Hypothalamus (tissue), 51 donors: ENCODE results near the gene SCD5.
"Not testable (repeated sequence)": the region's sequence is repeated elsewhere in the genome, so short reads cannot be mapped to it uniquely, and the experiment has no call there.

Source experiments
- DNase-seq, 51 donors: peaks; one replicate each; lab custom pipeline; 2025; lab: John Stamatoyannopoulos, UW

Gene SCD5

DNA sequence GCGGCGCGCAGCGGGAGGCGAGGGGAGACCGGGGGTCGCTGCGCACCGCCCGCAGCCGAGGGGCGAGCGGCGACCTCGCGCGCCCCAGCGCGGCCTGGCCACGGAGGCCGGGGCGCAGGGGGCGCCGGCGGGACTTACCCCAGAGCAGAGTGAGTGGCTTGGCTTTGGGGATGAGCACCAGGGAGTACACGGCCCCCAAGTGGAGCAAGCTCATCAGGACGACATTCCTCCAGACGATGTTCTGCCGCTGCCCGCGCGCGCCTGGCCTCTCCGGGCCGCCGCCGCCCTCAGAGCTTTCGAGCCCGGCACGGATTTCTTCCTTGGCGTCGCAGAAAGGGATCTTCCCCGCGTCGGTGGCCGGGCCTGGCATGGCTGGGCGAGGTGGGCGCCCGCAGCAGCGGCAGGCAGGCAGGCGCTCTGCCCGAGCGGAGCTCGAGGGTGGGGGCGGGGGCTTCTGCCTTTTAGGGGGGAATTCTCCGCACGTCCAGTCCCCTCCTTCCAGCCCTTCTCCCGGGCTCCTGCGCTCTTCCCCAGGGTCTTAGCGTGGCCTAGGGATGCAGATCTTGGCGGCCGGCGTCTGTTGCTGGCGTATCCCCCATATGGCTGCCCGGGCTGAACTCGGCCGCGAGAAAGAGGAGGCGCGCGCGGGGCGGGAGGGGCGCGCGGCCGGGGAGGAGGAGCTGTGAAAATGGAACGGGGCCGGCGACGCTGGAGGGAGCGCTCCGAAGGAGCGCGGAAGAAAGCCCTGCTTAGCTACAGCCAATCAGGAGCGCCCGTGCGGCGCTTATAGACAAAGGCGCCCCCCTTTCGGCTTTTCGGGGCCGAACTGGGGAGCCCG lies at the start of gene SCD5:
SCD5 (minus strand) TSS at position 629 of the 838 bp plus-strand sequence; CDS start at position 370, 259 bp downstream.
- peak; percentile 36 to 90 (median 79) for DNase-seq

DNA sequence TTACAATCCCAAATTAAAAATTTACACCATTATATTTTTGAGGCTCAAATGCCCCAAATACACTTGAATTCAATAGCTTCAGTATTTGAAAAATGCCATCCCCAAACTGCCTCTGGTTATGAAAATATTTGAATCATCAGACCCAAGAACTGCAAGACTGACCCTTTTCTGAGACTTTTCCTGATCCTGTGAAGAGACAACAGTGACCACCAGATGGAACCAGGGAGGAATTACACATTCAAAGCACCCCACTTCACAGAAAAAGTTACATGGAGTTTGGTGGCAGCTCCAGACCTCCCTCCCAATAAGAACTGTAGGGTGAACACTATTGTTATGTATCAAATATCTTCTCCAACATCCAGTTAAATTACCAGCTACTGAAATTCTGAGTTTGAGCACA lies 44.0 kb upstream of the SCD5 start:
- DNase-seq, result no peak

DNA sequence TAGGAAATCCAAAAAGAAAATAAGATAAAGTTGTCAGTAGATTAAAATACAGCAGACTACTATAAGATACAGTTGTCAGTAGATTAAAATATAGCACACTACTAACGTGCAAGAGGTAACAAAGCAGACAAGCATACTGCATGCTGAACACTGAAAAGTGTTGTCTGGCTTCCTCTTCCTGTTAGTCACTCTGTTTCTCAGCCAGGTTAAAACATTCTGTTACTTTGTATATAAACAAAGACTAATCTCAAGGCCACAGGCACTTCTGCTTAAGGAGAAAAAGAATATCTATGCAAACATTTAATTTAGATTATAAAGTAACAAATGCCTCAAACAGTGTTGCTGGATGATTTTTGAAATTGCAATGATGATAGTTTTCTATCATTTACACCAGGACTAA lies 41.0 kb upstream of the SCD5 start:
- no peak for DNase-seq

DNA sequence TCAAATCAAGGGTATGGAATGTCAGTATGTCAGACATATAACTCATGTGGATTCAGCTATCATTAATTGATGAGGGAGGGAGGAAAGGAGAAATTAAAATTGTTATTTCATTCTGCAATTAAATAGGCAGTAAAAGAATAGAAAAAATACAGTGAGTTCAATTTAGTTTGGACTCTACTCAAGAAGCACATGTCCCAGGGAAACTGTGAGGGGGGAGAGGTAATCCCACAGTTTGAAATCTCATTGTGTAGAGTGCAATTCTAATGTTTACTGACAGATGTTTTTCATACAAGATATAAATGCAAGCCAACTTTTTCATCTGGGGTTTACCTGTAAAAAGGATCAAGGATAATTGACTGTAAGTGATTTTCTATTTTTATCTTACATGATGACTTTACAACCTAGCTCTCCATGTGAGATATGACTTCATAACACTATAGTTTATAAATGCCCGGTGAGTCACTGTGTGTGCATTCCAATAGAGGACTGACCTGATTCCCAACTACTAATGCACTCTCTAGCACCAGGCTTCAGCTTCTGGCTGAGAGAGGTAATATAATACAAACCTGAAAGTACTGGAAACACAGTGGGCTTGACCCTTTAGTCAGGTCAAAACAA lies 35.2 kb upstream of the SCD5 start:
- DNase-seq, result no peak

DNA sequence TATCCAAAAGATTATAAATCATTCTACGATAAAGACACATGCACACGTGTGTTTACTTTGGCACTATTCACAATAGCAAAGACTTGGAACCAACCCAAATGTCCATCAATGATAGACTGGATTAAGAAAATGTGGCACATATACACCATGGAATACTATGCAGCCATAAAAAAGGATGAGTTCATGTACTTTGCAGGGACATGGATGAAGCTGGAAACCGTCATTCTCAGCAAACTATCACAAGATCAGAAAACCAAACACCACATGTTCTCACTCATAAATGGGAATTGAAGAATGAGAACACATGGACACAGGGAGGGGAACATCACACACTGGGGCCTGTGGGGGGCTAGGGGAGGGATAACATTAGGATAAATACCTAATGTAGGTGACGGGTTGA lies 34.5 kb upstream of the SCD5 start:
- not testable (repeated sequence) for DNase-seq

DNA sequence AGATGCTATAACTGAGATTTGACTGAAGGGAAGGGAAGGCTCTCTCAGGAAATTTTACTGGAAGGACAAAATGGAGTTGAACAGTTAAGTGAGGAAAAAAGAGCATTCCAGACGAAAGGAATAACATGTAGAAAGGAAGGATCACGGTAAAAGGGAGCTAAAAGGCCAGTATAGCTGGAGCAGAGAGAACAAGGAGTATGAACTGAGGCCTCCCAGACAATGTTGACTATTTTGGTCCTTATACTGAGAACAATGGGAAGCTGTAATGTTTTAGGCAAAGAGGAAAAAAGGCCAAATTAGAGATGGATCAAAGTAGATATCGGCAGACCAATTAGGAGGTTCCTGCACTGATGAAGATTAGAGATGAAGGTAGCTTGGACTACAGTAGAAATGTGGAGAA lies 26.8 kb upstream of the SCD5 start:
- no peak for DNase-seq

DNA sequence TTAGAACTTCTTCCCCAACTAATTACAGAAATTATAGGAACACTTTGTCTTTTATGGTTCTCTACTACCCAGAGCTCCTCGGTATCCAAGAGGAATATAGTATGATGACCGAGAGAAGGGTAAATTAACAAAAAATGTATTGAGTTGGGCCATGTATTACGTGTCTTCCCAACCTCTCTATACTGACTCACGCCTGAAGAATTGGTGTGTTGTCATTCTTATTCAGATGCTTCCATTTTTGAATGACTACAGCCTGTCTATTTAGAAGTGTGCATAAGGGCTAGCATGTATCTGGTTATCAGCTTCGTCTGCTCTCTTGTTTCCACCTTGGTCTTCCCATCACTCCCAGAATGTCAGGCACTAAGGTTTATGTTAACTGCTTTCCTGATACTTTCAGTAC lies 24.5 kb upstream of the SCD5 start:
- DNase-seq, result no peak

DNA sequence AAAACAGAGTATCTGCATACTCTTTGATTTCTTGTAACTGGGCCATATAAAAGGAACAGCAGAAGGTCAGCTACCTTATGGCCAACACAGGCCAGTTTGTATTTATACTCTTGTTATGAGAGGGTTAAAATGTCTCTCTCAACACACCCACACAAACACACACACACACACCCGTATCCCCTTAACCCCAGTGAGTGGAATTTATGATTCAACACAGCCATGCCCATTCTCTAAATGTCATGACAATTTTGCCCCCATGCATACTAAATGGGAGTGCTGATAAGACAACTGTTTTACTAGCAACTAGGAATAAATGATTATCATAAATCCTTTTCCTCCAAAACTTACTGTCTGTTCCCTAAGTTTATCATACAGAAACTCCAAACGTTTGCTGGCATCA lies 22.1 kb upstream of the SCD5 start:
- DNase-seq, result no peak

DNA sequence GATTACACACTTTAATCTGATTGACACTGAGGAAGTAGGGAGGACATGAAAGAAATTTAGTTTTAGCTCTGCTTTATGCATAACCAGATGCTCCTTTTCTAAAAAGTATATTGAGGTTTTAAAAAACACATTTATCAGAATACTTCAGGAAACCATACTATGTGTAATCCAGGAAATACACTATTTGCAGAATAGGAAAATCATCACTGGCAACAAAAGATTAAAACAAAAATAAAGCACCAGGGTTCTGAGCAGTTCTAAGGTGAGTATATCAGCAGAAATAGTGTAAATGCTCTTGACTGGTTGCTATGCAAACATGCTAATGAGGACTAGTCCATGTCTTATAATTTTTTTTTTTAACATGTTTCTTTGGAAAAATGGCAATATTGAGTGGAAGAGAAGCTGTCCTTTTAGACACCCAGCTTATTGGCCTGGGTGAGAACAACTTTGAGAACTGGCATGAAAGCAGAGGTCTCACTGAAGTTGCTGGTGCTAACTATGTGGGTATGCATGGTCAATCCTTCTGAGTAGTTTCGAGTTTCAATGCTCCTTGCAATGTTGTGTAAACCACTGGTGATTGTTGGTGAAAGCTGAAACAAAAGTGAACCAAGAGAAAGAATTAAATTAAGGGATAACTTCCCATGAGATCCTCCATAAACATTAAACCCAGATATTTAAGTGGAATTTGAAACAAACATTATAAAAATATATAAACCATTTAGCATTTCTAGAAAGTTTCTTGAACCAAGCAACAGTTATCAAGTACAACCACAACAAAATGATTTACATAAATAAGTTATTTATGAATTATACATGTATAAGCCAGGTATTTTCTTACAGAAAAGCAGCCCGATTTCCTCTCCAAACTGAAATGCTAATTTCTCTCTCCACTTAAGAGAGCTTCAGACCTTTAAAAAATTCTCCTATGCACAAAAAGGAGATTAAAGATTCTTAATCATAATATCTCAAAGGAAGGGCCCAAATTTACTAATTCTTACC lies 20.4 kb upstream of the SCD5 start:
- no peak for DNase-seq

DNA sequence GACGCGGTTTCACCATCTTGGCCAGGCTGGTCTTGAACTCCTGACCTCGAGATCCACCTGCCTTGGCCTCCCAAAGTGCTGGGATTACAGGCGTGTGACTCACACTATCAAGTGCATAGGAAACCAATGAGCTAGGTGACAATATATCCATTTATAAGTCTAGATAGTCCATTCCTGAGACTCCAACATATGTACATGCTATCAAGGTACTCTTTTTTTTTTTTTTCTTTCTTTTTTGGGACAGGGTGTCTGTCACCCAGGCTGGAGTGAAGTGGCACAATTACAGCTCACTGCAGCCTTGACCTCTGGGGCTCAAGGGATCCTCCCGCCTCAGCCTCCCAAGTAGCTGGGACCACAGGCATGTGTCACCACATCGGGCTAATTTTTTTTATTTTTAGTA lies 18.3 kb upstream of the SCD5 start:
- not testable (repeated sequence) for DNase-seq

DNA sequence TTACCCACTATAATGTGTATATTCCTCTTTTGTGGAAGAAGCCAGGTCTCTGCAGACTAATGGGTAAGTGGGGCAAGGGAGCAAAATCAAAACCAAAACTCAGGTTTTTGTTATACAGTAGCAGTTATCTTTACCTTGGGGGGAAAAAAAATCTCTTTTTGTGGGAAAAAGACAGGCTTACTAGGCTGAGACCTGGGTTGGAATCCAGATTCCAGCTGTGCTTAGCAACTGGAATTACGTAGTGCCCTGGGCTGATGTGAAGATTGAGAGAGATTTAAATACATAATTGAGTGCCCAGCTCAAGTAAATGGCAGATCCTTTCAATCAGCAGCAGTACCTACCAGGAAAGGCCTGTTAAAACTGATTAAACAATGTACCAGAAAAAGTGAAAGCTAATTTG lies 15.4 kb upstream of the SCD5 start:
- DNase-seq, result no peak

DNA sequence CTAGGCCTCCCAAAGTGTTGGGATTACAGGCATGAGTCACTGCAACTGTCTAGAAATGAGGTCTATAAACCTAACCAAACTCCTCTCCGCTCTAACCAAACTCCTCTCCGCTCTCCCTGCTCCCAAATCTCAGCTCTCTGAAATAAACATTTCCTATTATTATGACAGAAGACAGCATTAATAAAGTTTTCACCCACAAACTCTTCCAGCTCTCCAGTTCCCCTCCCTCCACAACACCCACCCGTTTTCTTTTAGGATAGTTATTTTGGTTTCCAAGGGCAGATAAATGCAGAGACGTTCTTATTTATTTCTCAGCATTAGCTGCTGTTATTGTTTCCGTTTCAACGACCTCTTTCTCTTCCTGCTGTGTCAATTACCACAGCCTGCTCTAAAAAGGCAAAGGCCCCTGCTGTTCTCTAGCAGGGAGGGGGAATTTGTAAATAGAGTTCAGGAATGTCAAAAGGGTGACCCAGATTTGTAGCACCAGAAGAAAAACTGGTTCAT lies 13.3 kb upstream of the SCD5 start:
- peak in 3 of 51 donors; percentile 8 to 69 (median 32) for DNase-seq

DNA sequence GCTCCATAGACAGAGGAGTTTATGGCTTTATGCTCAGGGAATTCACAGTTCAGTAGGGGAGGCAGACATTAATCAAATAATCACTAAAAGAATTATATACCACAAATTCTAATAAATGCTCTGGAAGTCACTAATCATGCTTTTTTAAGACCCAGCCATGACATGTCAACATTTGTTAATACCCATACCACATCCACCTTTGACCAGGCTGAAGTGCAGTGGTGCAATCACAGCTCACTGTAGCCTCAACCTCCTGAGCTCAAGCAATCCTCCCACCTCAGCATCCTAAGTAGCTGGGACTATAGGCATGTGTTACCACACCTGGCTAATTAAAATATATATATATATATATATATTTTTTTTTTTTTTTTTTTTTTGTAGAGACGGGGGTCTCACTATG lies 12.8 kb upstream of the SCD5 start:
- no peak for DNase-seq

DNA sequence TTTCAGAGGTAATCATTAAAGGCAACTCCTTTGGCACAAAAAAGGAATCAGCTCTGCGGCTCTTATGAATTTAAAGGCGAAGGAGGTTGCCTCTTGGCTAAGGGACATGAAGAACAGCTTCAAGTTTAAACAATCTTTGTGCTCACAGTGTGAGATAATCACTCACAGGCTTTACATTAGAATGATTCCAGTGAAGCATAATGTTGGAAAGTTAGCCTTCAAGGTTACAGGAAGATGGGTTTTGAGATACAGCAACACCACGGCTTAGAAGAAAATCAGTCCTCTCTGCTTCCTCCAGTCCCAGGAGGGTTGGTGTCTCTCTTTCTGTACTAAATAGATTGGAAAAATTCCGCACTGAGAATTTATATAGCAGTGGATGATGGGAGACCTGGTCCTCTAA lies 11.6 kb upstream of the SCD5 start:
- no peak for DNase-seq

DNA sequence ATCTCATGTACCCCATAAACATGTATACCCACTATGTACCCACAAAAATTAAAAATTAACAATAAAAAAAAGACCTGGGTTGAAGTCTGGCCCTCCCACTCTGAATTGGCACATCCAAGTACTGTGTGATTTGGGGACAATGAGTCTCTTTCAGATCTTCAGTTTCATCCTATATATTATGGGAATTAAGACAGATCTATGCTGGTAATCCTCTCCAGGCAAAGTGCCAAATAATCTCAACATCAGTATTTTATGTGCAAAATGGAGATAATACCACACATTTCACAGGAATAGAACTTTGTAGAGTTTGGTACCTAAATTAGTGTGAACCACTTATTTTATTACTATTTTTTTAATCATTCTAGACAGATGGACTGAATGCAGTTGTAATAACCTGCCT lies 11.0 kb upstream of the SCD5 start:
- no peak for DNase-seq

DNA sequence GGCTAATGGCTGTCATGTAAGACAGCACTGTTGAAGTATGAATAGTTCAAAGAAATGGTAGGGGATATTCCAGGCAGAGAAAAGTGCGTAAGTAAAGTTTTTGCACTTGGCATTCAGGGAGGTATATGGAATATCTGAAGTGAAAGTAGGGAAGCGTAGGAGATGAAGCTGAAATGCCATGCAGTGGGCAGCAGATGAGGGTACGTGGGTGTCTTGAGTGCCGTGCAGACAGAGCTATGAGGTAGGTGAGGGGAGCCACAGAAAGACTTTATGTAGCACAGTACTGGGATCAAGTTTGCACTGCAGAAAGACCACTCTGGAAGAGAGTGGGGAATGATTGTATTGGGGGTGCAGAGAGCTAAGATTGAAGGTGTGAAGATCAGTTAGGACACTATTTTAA lies 5.2 kb upstream of the SCD5 start:
- no peak for DNase-seq

DNA sequence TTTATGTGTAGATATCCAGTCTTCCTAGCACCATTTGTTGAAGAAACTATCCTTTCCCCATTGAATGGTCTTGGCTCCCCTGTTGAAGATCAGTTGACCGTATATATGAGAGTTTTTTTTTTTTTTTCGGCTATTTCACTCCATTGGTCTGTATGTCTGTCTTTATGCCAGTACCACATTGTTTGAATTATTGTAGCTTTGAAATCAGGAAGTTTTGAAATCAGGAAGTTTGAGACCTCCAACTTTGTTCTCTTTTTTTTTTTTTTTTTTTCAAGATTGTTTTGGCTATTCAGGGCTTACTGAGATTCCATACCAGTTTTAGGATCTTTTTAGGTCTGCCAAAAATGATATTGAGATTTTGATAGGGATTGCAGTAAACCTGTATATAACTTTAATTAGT lies 4.3 kb upstream of the SCD5 start:
- DNase-seq, result no peak

DNA sequence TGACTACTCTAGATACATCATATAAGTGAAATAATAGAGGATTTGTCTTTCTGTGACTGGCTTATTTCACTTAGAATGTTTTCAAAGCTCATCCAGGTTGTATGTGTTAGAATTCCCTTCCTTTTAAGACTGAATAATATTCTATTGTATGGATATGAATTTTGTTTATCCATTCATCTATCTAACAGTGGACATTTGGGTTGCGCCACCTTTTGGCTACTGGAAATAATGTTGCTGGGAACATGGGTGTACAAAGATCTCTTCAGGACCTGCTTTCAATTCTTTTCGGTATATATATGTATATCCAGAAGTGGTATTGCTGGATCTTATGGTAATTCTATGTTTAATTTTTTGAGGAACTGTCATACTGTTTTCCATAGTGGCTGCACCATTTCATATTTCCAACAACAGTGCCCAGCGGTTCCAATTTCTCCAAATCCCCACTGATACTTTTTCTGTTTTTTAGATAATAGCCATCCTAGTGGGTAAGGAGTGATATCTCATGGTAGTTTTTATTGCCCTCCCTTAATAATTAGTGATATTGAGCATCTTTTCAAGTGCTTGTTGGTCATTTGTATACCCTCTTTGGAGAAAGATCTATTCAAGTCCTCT lies 3.4 kb upstream of the SCD5 start:
- peak in 4 of 51 donors; percentile 6 to 37 (median 26) for DNase-seq

DNA sequence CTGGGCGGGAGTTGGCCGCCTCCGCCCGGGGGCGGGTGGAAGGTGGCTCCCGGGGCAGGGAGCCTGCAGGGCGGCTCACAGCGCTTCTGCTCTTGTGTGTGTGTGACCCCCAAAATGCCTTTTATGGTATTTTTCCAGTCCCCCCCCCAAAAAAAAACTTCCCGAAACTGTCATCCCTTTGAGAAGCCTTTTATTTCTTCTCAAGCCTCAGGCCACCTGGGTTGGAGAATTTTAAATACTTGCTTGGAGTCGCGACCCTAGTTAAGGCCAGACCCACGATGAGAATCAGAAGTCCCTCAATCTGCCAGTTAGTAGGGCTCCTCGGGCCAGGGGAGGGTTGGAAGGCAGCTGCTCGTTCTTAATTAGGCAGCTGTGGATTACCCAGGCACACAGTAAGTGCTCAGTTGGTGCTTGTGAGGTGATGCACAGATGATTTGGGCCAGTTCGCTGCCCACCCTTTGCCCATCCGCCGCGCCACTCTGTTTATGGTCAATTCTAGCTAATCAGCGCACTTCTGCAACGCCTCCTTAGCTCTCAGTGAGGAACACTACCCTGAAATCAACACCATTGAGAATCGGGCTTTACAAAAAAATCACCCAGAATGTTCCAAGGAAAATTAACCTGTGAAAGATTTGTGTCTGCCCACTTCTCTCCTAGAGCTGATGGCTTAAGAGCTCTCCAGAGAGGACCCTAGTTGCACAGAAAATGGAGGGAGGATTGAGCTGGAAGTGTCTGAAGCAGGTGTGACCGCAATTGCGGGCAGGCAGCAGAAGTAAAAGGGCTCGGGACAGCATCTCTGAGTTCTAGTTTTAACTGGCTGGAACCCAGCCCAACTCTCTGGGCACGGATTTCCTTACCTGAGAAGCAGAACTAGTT lies 648 bp upstream of the SCD5 start:
- peak in 7 of 51 donors; percentile 23 to 80 (median 47) for DNase-seq
